Keratinocyte (primary cell): Measurements from ENCODE around the gene TDP2. TPM values are rescaled to one million over a fixed set of nuclear protein-coding genes. Genes with fewer than 3 reads are reported as not detected.

Experiments used
- DNase-seq: peaks from one replicate; pipeline ENCODE4 v3.0.0-alpha.2; 2011; ENCODE audit warnings: low read depth, missing footprints, low spot score
- FAIRE-seq: peaks from 2 replicates; lab custom pipeline; 2011; peaks lifted over from hg19 to GRCh38; lab: Jason Lieb, UNC
- H2AFZ ChIP-seq: 2 replicates; pipeline ENCODE4 v1.6.0; 2012; ENCODE audit warnings: low read length, control low read depth, inconsistent platforms; ENCODE audit not compliant: control insufficient read depth
- H3K27ac ChIP-seq: 2 replicates; pipeline ENCODE4 v1.5.1; 2011; ENCODE audit warnings: low read length; ENCODE audit not compliant: control insufficient read depth, insufficient read depth
- H3K27me3 ChIP-seq: 3 replicates; pipeline ENCODE4 v1.6.0; 2011; ENCODE audit warnings: low read length; ENCODE audit not compliant: control insufficient read depth, insufficient read depth; ENCODE audit errors: extremely low read depth
- H3K36me3 ChIP-seq, 2 experiments: 2 replicates in 1 of 2; 3 replicates in 1 of 2; pipeline ENCODE4 v1.5.1; 2011; ENCODE audit warnings: low read length in 2 of 2, mild to moderate bottlenecking in 1 of 2; ENCODE audit not compliant: control insufficient read depth in 2 of 2, insufficient read depth in 2 of 2; ENCODE audit errors: extremely low read depth in 1 of 2
- H3K4me1 ChIP-seq: 3 replicates; pipeline ENCODE4 v1.5.1; 2011; ENCODE audit warnings: low read length; ENCODE audit not compliant: control insufficient read depth, insufficient read depth; ENCODE audit errors: extremely low read depth
- H3K4me2 ChIP-seq: 3 replicates; pipeline ENCODE4 v1.6.0; 2011; ENCODE audit warnings: low read depth, low read length; ENCODE audit not compliant: control insufficient read depth, insufficient read depth; ENCODE audit errors: extremely low read depth
- H3K4me3 ChIP-seq, 3 experiments: fragments of 200-600 bp in 1 of 3; sonication (generic) in 1 of 3; 2 replicates in 2 of 3; 3 replicates in 1 of 3; pipeline ENCODE4 v1.5.1; 2011 to 2016; ENCODE audit warnings: low read length in 3 of 3, mild to moderate bottlenecking in 3 of 3, control low read depth in 2 of 3, inconsistent platforms in 1 of 3, low read depth in 1 of 3, mixed read lengths in 1 of 3, mixed run types in 1 of 3, moderate library complexity in 1 of 3; ENCODE audit not compliant: control insufficient read depth in 2 of 3, insufficient read depth in 2 of 3; ENCODE audit errors: extremely low read depth in 1 of 3
- H3K79me2 ChIP-seq: 2 replicates; pipeline ENCODE4 v1.6.0; 2012; ENCODE audit warnings: low read length; ENCODE audit not compliant: control insufficient read depth, insufficient read depth
- H3K9ac ChIP-seq: 3 replicates; pipeline ENCODE4 v1.6.0; 2011; ENCODE audit warnings: low read length; ENCODE audit not compliant: control insufficient read depth, insufficient read depth; ENCODE audit errors: extremely low read depth
- H3K9me1 ChIP-seq: 3 replicates; pipeline ENCODE4 v1.6.0; 2011; ENCODE audit warnings: low read length; ENCODE audit not compliant: control insufficient read depth, insufficient read depth; ENCODE audit errors: extremely low read depth
- H3K9me3 ChIP-seq: 2 replicates; pipeline ENCODE4 v1.5.1; 2012; ENCODE audit warnings: low read depth, low read length; ENCODE audit not compliant: control insufficient read depth
- H4K20me1 ChIP-seq: 3 replicates; pipeline ENCODE4 v1.6.0; 2011; ENCODE audit warnings: low read length; ENCODE audit not compliant: control insufficient read depth, insufficient read depth; ENCODE audit errors: extremely low read depth
- CTCF ChIP-seq, 3 experiments: IDR thresholded peaks in 1 of 3; conservative IDR thresholded peaks in 1 of 3; optimal IDR thresholded peaks in 1 of 3; 2 replicates in 2 of 3; 3 replicates in 1 of 3; pipeline versions ENCODE3 to v1.5.1; 2011; ENCODE audit warnings: low read length in 3 of 3, mild to moderate bottlenecking in 3 of 3, moderate library complexity in 2 of 3, control low read depth in 1 of 3, inconsistent platforms in 1 of 3; ENCODE audit not compliant: insufficient read depth in 2 of 3; ENCODE audit errors: extremely low read depth in 1 of 3
- EZH2 ChIP-seq: IDR thresholded peaks from one replicate; pipeline ENCODE4 v1.6.1; 2012; ENCODE audit warnings: inconsistent platforms, mild to moderate bottlenecking, low read length, moderate library complexity
- dilution Hi-C: fragments of 300-500 bp; cut with MboI; formaldehyde crosslinking; loops from one replicate; pipeline ENCODE4 v1.7.0; 2020; ENCODE audit warnings: low sequenced_read_pairs; ENCODE audit not compliant: extremely low pct_ligation_motif_present
- polyA plus RNA-seq, 5 experiments: library from polyadenylated mRNA; depleted of rRNA in 3 of 5; stranded (reverse) in 3 of 5; stranded (forward) in 1 of 5; unstranded in 1 of 5; fragments of >200 nt; gene quantifications; 1 replicate in 1 of 5; 2 replicates in 3 of 5; 3 replicates in 1 of 5; pipeline versions ENCODE4 v1.2.1 to v1.2.3, GENCODE V29; 2011 to 2012; ENCODE audit warnings: missing spikeins in 2 of 5, low read depth in 1 of 5, low replicate concordance in 1 of 5

Gene TDP2
- polyA plus RNA-seq, 1 donor (not counting 4 experiments of a cell fraction or from before 2014, with no cell fraction given) = 39.8 TPM

GRCh38 chr6:24610672-24611071 lies 56.0 kb downstream of the TDP2 start:
- no peak for FAIRE-seq
- H4K20me1 ChIP-seq = no peaks in the 10 kb centered on the region
- no peak for DNase-seq
- dilution Hi-C loops = no loop called here
- H3K9me1 ChIP-seq = no peaks in the 10 kb centered on the region
- no peaks in the 10 kb centered on the region for H3K79me2 ChIP-seq
- no peak overlapping the region for H3K27ac ChIP-seq
- no peaks in the 10 kb centered on the region for H3K27me3 ChIP-seq
- no peaks in the 10 kb centered on the region for H3K4me1 ChIP-seq
- H3K9ac ChIP-seq = no peak overlapping the region
- H3K36me3 ChIP-seq = no peaks in the 10 kb centered on the region
- no peak overlapping the region for H2AFZ ChIP-seq
- no peak overlapping the region for H3K4me2 ChIP-seq
- no peaks in the 10 kb centered on the region for H3K9me3 ChIP-seq
- H3K4me3 ChIP-seq = no peak overlapping the region
- TF ChIP-seq CTCF (optimal IDR thresholded peaks at IDR 0.05 in 1 of 3, IDR thresholded peaks at IDR 0.05 in 1 of 3, conservative IDR thresholded peaks at IDR 0.05 in 1 of 3; ENCODE audit: extremely low read depth in 1 of 3, insufficient read depth in 2 of 3, low read length in 3 of 3) (no peak), EZH2 (no peak)

GRCh38 chr6:24607310-24608105 lies 59.2 kb downstream of the TDP2 start:
- H3K9me1 ChIP-seq = no peaks in the 10 kb centered on the region
- no peak overlapping the region for H3K27ac ChIP-seq
- DNase-seq (no peak), FAIRE-seq (no peak)
- no peak overlapping the region for H3K4me2 ChIP-seq
- H2AFZ ChIP-seq = no peak overlapping the region
- H3K4me3 ChIP-seq = no peak overlapping the region
- dilution Hi-C loops = no loop called here
- TF ChIP-seq EZH2 (no peak), CTCF (optimal IDR thresholded peaks at IDR 0.05 in 1 of 3, IDR thresholded peaks at IDR 0.05 in 1 of 3, conservative IDR thresholded peaks at IDR 0.05 in 1 of 3; ENCODE audit: extremely low read depth in 1 of 3, insufficient read depth in 2 of 3, low read length in 3 of 3) (no peak)
- no peaks in the 10 kb centered on the region for H3K36me3 ChIP-seq
- no peak overlapping the region for H3K9ac ChIP-seq
- H3K4me1 ChIP-seq = no peaks in the 10 kb centered on the region
- H4K20me1 ChIP-seq = no peaks in the 10 kb centered on the region
- no peaks in the 10 kb centered on the region for H3K79me2 ChIP-seq
- no peaks in the 10 kb centered on the region for H3K27me3 ChIP-seq
- H3K9me3 ChIP-seq = no peaks in the 10 kb centered on the region
